Astrocyte (in vitro differentiated cells and primary cell): ENCODE results near the gene ADRA2A.

Experiments
- EZH2 ChIP-seq: IDR thresholded peaks from 2 replicates; pipeline ENCODE4 v1.6.1; 2012; ENCODE audit warnings: mild to moderate bottlenecking, low read length, inconsistent platforms; ENCODE audit not compliant: insufficient read depth
- TF ChIP-seq, protein P1 (sequence below): IDR thresholded peaks from 2 replicates; pipeline ENCODE4 v1.5.1; 2011; ENCODE audit warnings: low read depth, mild to moderate bottlenecking, inconsistent platforms, low read length, moderate library complexity; ENCODE audit not compliant: insufficient read depth

DNA sequence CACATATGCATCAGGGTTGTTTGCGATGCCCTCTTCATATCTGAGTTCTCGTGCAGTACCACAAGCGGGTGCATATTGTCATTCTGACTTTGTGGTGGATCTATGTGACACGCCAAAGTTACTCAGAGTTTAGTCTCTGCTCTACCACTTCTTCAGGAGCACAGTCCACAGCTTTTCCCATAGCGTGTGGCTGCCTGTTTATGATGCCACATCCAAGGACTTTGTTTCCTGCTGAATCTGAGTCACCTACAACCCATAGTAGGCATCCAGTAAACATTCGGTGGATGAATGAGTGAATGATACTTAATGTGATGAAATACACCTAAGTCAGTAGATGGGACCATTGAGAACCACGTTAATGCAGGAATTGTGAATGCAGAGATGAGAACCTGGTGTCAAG is 15.0 kb downstream of the ADRA2A start:
- TF ChIP-seq, protein P1, sequence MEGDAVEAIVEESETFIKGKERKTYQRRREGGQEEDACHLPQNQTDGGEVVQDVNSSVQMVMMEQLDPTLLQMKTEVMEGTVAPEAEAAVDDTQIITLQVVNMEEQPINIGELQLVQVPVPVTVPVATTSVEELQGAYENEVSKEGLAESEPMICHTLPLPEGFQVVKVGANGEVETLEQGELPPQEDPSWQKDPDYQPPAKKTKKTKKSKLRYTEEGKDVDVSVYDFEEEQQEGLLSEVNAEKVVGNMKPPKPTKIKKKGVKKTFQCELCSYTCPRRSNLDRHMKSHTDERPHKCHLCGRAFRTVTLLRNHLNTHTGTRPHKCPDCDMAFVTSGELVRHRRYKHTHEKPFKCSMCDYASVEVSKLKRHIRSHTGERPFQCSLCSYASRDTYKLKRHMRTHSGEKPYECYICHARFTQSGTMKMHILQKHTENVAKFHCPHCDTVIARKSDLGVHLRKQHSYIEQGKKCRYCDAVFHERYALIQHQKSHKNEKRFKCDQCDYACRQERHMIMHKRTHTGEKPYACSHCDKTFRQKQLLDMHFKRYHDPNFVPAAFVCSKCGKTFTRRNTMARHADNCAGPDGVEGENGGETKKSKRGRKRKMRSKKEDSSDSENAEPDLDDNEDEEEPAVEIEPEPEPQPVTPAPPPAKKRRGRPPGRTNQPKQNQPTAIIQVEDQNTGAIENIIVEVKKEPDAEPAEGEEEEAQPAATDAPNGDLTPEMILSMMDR, result no peak
- TF ChIP-seq EZH2, result no peak
